ENCODE results near the gene PPARA.

DNA sequence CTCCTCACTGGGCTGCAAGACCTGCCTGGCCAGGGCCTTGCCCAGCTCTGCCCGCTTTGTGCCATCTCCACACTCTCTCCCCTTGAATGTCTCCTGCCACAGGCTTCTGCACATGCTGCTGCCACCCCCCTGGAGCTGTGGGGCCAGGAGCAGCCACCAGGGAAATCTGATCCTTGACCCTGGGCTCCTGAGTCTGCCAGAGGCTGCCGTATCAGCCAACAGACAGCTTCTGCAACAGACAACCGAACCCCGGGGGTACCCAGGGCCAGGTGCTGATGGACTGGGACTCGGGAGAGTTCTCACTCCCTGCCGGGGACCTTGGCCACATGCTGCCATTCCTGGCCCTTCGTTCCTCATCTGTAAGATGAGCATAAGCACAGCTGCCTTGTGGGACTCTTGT, 3.3 kb upstream of the PPARA start:
- TF ChIP-seq, protein P1, sequence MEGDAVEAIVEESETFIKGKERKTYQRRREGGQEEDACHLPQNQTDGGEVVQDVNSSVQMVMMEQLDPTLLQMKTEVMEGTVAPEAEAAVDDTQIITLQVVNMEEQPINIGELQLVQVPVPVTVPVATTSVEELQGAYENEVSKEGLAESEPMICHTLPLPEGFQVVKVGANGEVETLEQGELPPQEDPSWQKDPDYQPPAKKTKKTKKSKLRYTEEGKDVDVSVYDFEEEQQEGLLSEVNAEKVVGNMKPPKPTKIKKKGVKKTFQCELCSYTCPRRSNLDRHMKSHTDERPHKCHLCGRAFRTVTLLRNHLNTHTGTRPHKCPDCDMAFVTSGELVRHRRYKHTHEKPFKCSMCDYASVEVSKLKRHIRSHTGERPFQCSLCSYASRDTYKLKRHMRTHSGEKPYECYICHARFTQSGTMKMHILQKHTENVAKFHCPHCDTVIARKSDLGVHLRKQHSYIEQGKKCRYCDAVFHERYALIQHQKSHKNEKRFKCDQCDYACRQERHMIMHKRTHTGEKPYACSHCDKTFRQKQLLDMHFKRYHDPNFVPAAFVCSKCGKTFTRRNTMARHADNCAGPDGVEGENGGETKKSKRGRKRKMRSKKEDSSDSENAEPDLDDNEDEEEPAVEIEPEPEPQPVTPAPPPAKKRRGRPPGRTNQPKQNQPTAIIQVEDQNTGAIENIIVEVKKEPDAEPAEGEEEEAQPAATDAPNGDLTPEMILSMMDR (conservative IDR thresholded peaks at IDR 0.05; ENCODE audit: low read depth, low read length) = no peak
- TF ChIP-seq EZH2 (IDR thresholded peaks at IDR 0.05; ENCODE audit: low read length, unreplicated experiment) = no peak
